OCI-LY7 (cell line): ENCODE data around the gene HEPACAM. TPM values are rescaled to one million over a fixed set of nuclear protein-coding genes. Genes with fewer than 3 reads are reported as not detected.

Source experiments
- BruUV-seq: library from RNA; stranded (reverse); fragments of 400-500 nt; replicated peaks from 2 replicates; lab custom pipeline; 2021; lab: Mats Ljungman, UMichigan
- CTCF ChIA-PET: fragments of 300-600 bp; sonication (Branson Sonifier 250); formaldehyde crosslinking; loops from one replicate; lab custom pipeline; 2022; ENCODE audit warnings: antibody characterized with exemption; ENCODE audit not compliant: unreplicated experiment; lab: Charles Lee
- POLR2A ChIA-PET: fragments of 300-600 bp; sonication (Branson Sonifier 250); formaldehyde crosslinking; loops from one replicate; lab custom pipeline; 2022; ENCODE audit warnings: antibody characterized with exemption; lab: Charles Lee
- DNase-seq: peaks from one replicate; pipeline ENCODE4 v3.0.0-alpha.2; 2015; ENCODE audit warnings: low spot score
- H2AFZ ChIP-seq: fragments of 200-600 bp; sonication (generic), shearing (Covaris generic); 2 replicates; pipeline ENCODE4 v1.6.1; 2014; ENCODE audit warnings: mild to moderate bottlenecking, antibody characterized with exemption, low read length, moderate library complexity
- H3K27ac ChIP-seq: fragments of 200-600 bp; sonication (generic); 2 replicates; pipeline ENCODE4 v1.5.1; 2014; ENCODE audit warnings: mixed run types, low read depth, mild to moderate bottlenecking, moderate library complexity, low read length, inconsistent platforms; ENCODE audit not compliant: poor library complexity, severe bottlenecking
- H3K36me3 ChIP-seq: fragments of 200-600 bp; sonication (generic); 2 replicates; pipeline ENCODE4 v1.6.1; 2014; ENCODE audit warnings: mild to moderate bottlenecking, antibody characterized with exemption, low read length, moderate library complexity, mixed read lengths; ENCODE audit not compliant: insufficient read depth
- H3K4me1 ChIP-seq: fragments of 200-600 bp; sonication (generic); 2 replicates; pipeline ENCODE4 v1.5.1; 2014; ENCODE audit warnings: mild to moderate bottlenecking, low read length; ENCODE audit not compliant: insufficient read depth, poor library complexity, severe bottlenecking
- H3K4me2 ChIP-seq: fragments of 200-600 bp; sonication (generic); 2 replicates; pipeline ENCODE4 v1.6.1; 2014; ENCODE audit warnings: mild to moderate bottlenecking, low read length
- H3K4me3 ChIP-seq: fragments of 200-600 bp; sonication (generic); 2 replicates; pipeline ENCODE4 v1.5.1; 2014; ENCODE audit warnings: mild to moderate bottlenecking, low read depth, low read length; ENCODE audit not compliant: poor library complexity, severe bottlenecking
- H3K79me2 ChIP-seq: fragments of 200-600 bp; sonication (generic); 2 replicates; pipeline ENCODE4 v1.6.1; 2016; ENCODE audit warnings: low read depth, mild to moderate bottlenecking, low read length, moderate library complexity, mixed read lengths; ENCODE audit not compliant: insufficient read depth
- H3K9me2 ChIP-seq: fragments of 200-600 bp; sonication (generic); 2 replicates; pipeline ENCODE4 v1.6.1; 2016; ENCODE audit warnings: mild to moderate bottlenecking, low read length, mixed read lengths; ENCODE audit not compliant: insufficient read depth
- H3K9me3 ChIP-seq: fragments of 200-600 bp; sonication (generic); 2 replicates; pipeline ENCODE4 v1.6.1; 2014; ENCODE audit warnings: mild to moderate bottlenecking, mixed run types, low read length, mixed read lengths
- H4K20me1 ChIP-seq: fragments of 200-600 bp; sonication (generic); 2 replicates; pipeline ENCODE4 v1.6.1; 2014; ENCODE audit warnings: mild to moderate bottlenecking, antibody characterized with exemption, low read length, moderate library complexity, mixed read lengths; ENCODE audit not compliant: insufficient read depth
- EZH2phosphoT487 ChIP-seq: fragments of 200-600 bp; sonication (generic); IDR thresholded peaks from 2 replicates; pipeline ENCODE4 v1.6.1; 2018; ENCODE audit warnings: low read depth, borderline replicate concordance, mild to moderate bottlenecking, mixed run types, antibody characterized with exemption, low read length, moderate library complexity, mixed read lengths
- intact Hi-C: fragments of 100-400 bp; cut with micrococcal nuclease; formaldehyde crosslinking; loops from one replicate; pipeline ENCODE4 v1.10.0; 2022; ENCODE audit not compliant: unreplicated experiment
- total RNA-seq, 2 experiments: library from RNA; depleted of rRNA in 1 of 2; stranded (reverse); fragments of >200 nt in 1 of 2; shearing (Covaris generic) in 1 of 2; gene quantifications; 2 replicates each; pipeline ENCODE4 v1.2.3, GENCODE V29; 2014 to 2022
- TF ChIP-seq, protein P1 (sequence below): fragments of 200-600 bp; sonication (generic); conservative IDR thresholded peaks from 2 replicates; pipeline ENCODE4 v1.5.1; 2014; ENCODE audit warnings: mild to moderate bottlenecking, antibody characterized with exemption, low read length, moderate library complexity, mixed read lengths

Gene HEPACAM
- total RNA-seq, 2 experiments from 2014 or later, result not detected

DNA sequence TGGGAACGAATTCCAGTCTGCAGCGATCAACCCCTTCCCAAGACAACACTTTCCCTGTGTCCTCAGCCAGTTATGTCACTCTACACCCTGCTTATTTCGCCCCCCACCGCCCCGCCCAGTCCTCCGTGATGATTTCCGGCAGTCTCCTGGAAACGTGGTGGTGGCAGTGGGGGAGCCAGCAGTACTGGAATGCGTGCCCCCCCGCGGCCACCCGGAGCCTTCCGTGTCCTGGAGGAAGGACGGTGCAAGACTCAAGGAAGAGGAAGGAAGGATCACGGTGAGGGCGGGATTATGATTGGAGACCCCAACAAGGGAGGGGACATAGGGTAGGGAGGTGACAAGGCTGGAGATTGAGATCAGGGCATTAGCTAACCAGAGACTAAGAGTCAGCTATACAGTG is 66.5 kb downstream of the HEPACAM start:
- TF ChIP-seq EZH2phosphoT487, result no peak
- TF ChIP-seq, protein P1, sequence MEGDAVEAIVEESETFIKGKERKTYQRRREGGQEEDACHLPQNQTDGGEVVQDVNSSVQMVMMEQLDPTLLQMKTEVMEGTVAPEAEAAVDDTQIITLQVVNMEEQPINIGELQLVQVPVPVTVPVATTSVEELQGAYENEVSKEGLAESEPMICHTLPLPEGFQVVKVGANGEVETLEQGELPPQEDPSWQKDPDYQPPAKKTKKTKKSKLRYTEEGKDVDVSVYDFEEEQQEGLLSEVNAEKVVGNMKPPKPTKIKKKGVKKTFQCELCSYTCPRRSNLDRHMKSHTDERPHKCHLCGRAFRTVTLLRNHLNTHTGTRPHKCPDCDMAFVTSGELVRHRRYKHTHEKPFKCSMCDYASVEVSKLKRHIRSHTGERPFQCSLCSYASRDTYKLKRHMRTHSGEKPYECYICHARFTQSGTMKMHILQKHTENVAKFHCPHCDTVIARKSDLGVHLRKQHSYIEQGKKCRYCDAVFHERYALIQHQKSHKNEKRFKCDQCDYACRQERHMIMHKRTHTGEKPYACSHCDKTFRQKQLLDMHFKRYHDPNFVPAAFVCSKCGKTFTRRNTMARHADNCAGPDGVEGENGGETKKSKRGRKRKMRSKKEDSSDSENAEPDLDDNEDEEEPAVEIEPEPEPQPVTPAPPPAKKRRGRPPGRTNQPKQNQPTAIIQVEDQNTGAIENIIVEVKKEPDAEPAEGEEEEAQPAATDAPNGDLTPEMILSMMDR, result no peak
- H3K36me3 ChIP-seq, result no peaks in the 10 kb centered on the region
- H4K20me1 ChIP-seq, result no peaks in the 10 kb centered on the region
- H3K4me2 ChIP-seq, result no peak overlapping the region
- no TSS peak for BruUV-seq
- no peaks in the 10 kb centered on the region for H3K9me3 ChIP-seq
- no peak overlapping the region for H3K4me3 ChIP-seq
- no peak for DNase-seq
- no peaks in the 10 kb centered on the region for H3K4me1 ChIP-seq
- H2AFZ ChIP-seq, result no peak overlapping the region
- H3K27ac ChIP-seq, result no peak overlapping the region
- ChIA-PET POLR2A (no interaction called here), CTCF (interaction anchor here (0.7 kb wide), 1 partner anchor 1699 kb away, joined by 3 read pairs; no protein-coding TSS in a partner anchor)
- intact Hi-C loops, result no loop called here
- no peaks in the 10 kb centered on the region for H3K79me2 ChIP-seq
- H3K9me2 ChIP-seq, result no peaks in the 10 kb centered on the region

Other genes starting within 250 kb of the HEPACAM start
- 3.3 and 6.8 TPM in 2 replicates for gene NRGN, start 196.1 kb downstream of the HEPACAM start, total RNA-seq (2014; rRNA removed; shearing (Covaris generic))
- gene NRGN, start 196.1 kb downstream of the HEPACAM start, total RNA-seq (2022), result 15.3 and 16.9 TPM in 2 replicates
- not detected in 2 replicates for gene VSIG2, start 183.8 kb downstream of the HEPACAM start, total RNA-seq (2014; rRNA removed; shearing (Covaris generic))
- not detected in 2 replicates for gene VSIG2, start 183.8 kb downstream of the HEPACAM start, total RNA-seq (2022)
- gene ESAM, start 173.8 kb downstream of the HEPACAM start, total RNA-seq (2014; rRNA removed; shearing (Covaris generic)), result 0.15 and 0.35 TPM in 2 replicates
- 0.49 and 0.83 TPM in 2 replicates for gene ESAM, start 173.8 kb downstream of the HEPACAM start, total RNA-seq (2022)
- 17.7 and 22.1 TPM in 2 replicates for gene MSANTD2, start 135.6 kb downstream of the HEPACAM start, total RNA-seq (2014; rRNA removed; shearing (Covaris generic))
- 21.9 and 23.4 TPM in 2 replicates for gene MSANTD2, start 135.6 kb downstream of the HEPACAM start, total RNA-seq (2022)
- 0.19 and 0.28 TPM in 2 replicates for gene ROBO3, start 70.6 kb downstream of the HEPACAM start, total RNA-seq (2014; rRNA removed; shearing (Covaris generic))
- gene ROBO3, start 70.6 kb downstream of the HEPACAM start, total RNA-seq (2022), result not detected in 2 replicates
- not detected in 2 replicates for gene ROBO4, start 38.2 kb downstream of the HEPACAM start, total RNA-seq (2014; rRNA removed; shearing (Covaris generic))
- gene ROBO4, start 38.2 kb downstream of the HEPACAM start, total RNA-seq (2022), result not detected in 2 replicates
- not detected in 2 replicates for gene HEPN1, start 16.8 kb downstream of the HEPACAM start, total RNA-seq (2014; rRNA removed; shearing (Covaris generic))
- not detected in 2 replicates for gene HEPN1, start 16.8 kb downstream of the HEPACAM start, total RNA-seq (2022)
- 9.8 and 10.6 TPM in 2 replicates for gene CCDC15, start 18.2 kb upstream of the HEPACAM start, total RNA-seq (2014; rRNA removed; shearing (Covaris generic))
- 9.6 and 11.7 TPM in 2 replicates for gene CCDC15, start 18.2 kb upstream of the HEPACAM start, total RNA-seq (2022)
- gene SLC37A2, start 127.3 kb upstream of the HEPACAM start, total RNA-seq (2014; rRNA removed; shearing (Covaris generic)), result 0.57 and 0.82 TPM in 2 replicates
- gene SLC37A2, start 127.3 kb upstream of the HEPACAM start, total RNA-seq (2022), result 0.72 and 0.93 TPM in 2 replicates
- gene TMEM218, start 175.6 kb upstream of the HEPACAM start, total RNA-seq (2014; rRNA removed; shearing (Covaris generic)), result 19.6 and 28.1 TPM in 2 replicates
- gene TMEM218, start 175.6 kb upstream of the HEPACAM start, total RNA-seq (2022), result 24.4 and 25.4 TPM in 2 replicates
- gene PKNOX2, start 228.7 kb upstream of the HEPACAM start, total RNA-seq (2014; rRNA removed; shearing (Covaris generic)), result not detected in 2 replicates
- not detected in 2 replicates for gene PKNOX2, start 228.7 kb upstream of the HEPACAM start, total RNA-seq (2022)